Esophagus squamous epithelium (tissue), 5 donors: Measurements from ENCODE around the gene POC1B. TPM values are rescaled to one million over a fixed set of nuclear protein-coding genes. Genes with fewer than 3 reads are reported as not detected.

Experiments used
- DNase-seq: peaks from one replicate; lab custom pipeline; 2025; lab: John Stamatoyannopoulos, UW
- H3K27ac ChIP-seq, 4 donors: fragments of 200-600 bp; sonication (generic); one replicate each; pipeline ENCODE4 v1.5.1; 2016 to 2019; ENCODE audit warnings: mild to moderate bottlenecking in 1 of 4
- H3K27me3 ChIP-seq, 4 donors: fragments of 200-600 bp; sonication (generic); 1 replicate in 3 of 4; 2 replicates in 1 of 4; pipeline versions ENCODE4 v1.5.1 to v1.6.0; 2017 to 2021; ENCODE audit warnings: antibody characterized with exemption in 1 of 4
- H3K36me3 ChIP-seq, 3 donors: fragments of 200-600 bp; sonication (generic); one replicate each; pipeline ENCODE4 v1.5.1; 2016 to 2019
- H3K4me1 ChIP-seq, 3 donors: fragments of 200-600 bp; sonication (generic); one replicate each; pipeline ENCODE4 v1.5.1; 2017 to 2019
- H3K4me3 ChIP-seq, 4 donors: fragments of 200-600 bp; sonication (generic); 1 replicate in 3 of 4; 2 replicates in 1 of 4; pipeline ENCODE4 v1.5.1; 2016 to 2019; ENCODE audit warnings: mild to moderate bottlenecking in 2 of 4, moderate library complexity in 1 of 4
- H3K9me3 ChIP-seq, 3 donors: fragments of 200-600 bp; sonication (generic); one replicate each; pipeline ENCODE4 v1.5.1; 2016 to 2019
- CTCF ChIP-seq, 6 experiments: fragments of 450-650 bp in 4 of 6; fragments of 200-600 bp in 2 of 6; sonication (generic) in 2 of 6; IDR thresholded peaks; one replicate each; pipeline ENCODE4 v1.5.1; 2016 to 2019; ENCODE audit warnings: antibody characterized with exemption in 6 of 6, mild to moderate bottlenecking in 4 of 6, moderate library complexity in 4 of 6
- POLR2A ChIP-seq, 4 donors: fragments of 450-650 bp; IDR thresholded peaks; one replicate each; pipeline ENCODE4 v1.6.1; 2017; ENCODE audit warnings: antibody characterized with exemption in 4 of 4, mild to moderate bottlenecking in 4 of 4, moderate library complexity in 3 of 4
- WGBS, 2 donors: methylation state at CpG; one replicate each; pipeline ENCODE4 v1.1.5; 2018; 5-methylcytosine and 5-hydroxymethylcytosine counted together
- intact Hi-C: fragments of 100-400 bp; cut with DNase I; formaldehyde crosslinking; loops from one replicate; pipeline ENCODE4 v1.15.0; 2022
- total RNA-seq, 4 donors: library from RNA; depleted of rRNA; stranded (reverse); fragments of >200 nt; gene quantifications; one replicate each; pipeline ENCODE4 v1.1.0, GENCODE V29; 2016
- donor health status: DM: yes; HTN: yes; CAD: no.

The POC1B gene
- total RNA-seq, 4 donors from 2014 or later = 12.9 to 21.4 (median 15.3) TPM

DNA sequence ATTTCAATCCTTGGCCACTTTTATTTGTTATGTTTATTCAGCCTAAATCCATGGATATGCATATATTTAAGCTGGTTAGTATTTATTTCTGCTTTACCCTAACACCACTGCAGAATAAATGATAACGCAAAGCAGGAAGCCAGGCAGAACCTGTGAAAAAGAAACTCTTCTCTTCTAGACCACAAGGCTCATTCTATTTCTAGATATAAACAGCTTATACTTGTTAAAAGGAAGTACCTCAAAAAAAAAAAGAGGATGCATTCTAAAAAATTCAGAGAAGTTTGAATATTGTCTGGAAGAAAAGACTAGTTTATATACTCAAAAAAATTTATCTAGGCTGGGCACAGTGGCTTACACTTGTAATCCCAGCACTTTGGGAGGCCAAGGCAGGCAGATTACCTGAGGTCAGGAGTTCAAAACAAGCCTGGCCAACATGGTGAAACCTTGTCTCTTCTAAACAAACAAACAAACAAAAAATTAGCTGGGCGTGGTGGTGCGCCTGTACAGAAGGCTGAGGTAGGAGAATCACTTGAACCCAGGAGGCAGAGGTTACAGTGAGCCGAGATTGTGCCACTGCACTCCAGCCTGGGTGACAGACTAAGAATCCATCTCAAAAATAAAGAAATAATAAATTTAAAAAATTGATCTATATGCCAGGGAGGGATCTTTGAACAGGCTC is 57.1 kb downstream of the POC1B start:
- Histone ChIP-seq H3K4me3 (no peak overlapping the region), H3K9me3 (no peaks in the 10 kb centered on the region), H3K36me3 (peaks cover 0 to 5% (median 0%) of the 10 kb centered on the region in 3 donors), H3K27me3 (no peaks in the 10 kb centered on the region), H3K27ac (peak overlapping the region in 2 of 4 donors; percentile 6 to 15), H3K4me1 (peaks cover 0 to 8% (median 0%) of the 10 kb centered on the region in 3 donors)
- intact Hi-C loops = loop anchor here (10.0 kb wide), 1 partner anchor 454 kb away; no protein-coding TSS in a partner anchor
- DNase-seq = no peak
- 64 to 72% methylated on average over 4 of the region's 4 CpGs for WGBS, 2 donors
- TF ChIP-seq POLR2A (IDR thresholded peaks at IDR 0.05) (no peak), CTCF (IDR thresholded peaks at IDR 0.05) (no peak)

DNA sequence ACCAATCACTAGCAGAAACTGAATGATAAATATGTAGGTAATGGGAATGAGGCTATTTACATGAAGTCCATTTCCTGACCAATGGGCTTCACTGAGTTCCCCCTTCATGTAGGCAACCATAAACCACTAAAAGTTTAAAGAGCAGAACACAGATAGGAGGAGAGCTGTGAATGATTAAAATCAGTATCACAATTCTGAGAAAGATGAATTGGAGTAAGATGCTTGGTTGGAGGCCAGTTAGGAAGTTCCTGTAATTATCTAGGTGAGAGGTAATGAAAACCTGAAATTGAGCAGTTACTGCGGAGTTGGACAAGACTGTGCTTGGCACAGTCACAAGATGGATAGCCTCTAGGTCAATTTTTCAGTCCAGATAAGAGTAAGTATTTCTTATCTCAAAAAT is 57.8 kb downstream of the POC1B start:
- no peak for DNase-seq
- TF ChIP-seq POLR2A (IDR thresholded peaks at IDR 0.05) (no peak), CTCF (IDR thresholded peaks at IDR 0.05) (no peak)
- Histone ChIP-seq H3K9me3 (no peaks in the 10 kb centered on the region), H3K36me3 (peaks cover 0 to 5% (median 0%) of the 10 kb centered on the region in 3 donors), H3K27ac (no peak overlapping the region), H3K27me3 (no peaks in the 10 kb centered on the region), H3K4me1 (peaks cover 0 to 4% (median 0%) of the 10 kb centered on the region in 3 donors), H3K4me3 (no peak overlapping the region)
- 63 to 86% methylated on average over 1 of the region's 1 CpG for WGBS, 2 donors
- intact Hi-C loops = loop anchor here (10.0 kb wide), 1 partner anchor 453 kb away; no protein-coding TSS in a partner anchor

DNA sequence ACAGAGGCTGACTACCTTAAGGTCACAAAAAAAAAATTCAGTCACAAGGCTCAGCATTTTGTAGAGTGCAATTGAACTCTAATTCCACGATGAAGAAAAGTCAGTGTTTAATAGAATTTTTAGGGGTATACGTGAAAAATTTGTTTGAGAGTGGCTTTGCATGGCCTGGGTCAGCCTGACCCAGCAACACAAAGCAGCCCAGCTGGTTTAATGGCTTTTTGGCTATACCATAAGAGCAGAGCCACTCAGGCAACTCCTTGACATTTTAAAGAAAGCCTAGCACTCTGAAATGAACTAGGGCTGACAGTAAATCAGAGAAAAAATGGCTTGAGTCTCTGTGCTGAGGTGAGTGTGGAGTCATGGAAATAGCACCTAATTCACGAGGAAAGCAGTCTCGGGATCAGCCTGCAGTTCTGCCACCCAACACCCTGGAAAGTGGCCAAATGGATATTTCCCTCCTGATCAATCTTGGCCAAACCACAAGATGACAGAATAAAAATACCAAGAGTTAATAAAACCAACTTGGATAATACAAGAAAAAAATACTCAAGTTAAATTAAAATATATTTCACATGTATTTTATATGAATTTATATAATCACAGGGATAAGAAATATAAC is 60.8 kb downstream of the POC1B start:
- TF ChIP-seq POLR2A (IDR thresholded peaks at IDR 0.05) (no peak), CTCF (IDR thresholded peaks at IDR 0.05) (no peak)
- H3K9me3 ChIP-seq = no peaks in the 10 kb centered on the region
- no peak overlapping the region for H3K4me3 ChIP-seq
- peaks cover 0 to 5% (median 0%) of the 10 kb centered on the region in 3 donors for H3K36me3 ChIP-seq
- no peak overlapping the region for H3K27ac ChIP-seq
- no peak for DNase-seq
- no peaks in the 10 kb centered on the region for H3K27me3 ChIP-seq
- peaks cover 3 to 12% (median 3%) of the 10 kb centered on the region in 3 donors for H3K4me1 ChIP-seq
- intact Hi-C loops = loop anchor here (5.0 to 10.0 kb wide), 2 partner anchors 408 to 450 kb away; no protein-coding TSS in a partner anchor
- WGBS, 2 donors = 64 to 70% methylated on average over 4 of the region's 4 CpGs

DNA sequence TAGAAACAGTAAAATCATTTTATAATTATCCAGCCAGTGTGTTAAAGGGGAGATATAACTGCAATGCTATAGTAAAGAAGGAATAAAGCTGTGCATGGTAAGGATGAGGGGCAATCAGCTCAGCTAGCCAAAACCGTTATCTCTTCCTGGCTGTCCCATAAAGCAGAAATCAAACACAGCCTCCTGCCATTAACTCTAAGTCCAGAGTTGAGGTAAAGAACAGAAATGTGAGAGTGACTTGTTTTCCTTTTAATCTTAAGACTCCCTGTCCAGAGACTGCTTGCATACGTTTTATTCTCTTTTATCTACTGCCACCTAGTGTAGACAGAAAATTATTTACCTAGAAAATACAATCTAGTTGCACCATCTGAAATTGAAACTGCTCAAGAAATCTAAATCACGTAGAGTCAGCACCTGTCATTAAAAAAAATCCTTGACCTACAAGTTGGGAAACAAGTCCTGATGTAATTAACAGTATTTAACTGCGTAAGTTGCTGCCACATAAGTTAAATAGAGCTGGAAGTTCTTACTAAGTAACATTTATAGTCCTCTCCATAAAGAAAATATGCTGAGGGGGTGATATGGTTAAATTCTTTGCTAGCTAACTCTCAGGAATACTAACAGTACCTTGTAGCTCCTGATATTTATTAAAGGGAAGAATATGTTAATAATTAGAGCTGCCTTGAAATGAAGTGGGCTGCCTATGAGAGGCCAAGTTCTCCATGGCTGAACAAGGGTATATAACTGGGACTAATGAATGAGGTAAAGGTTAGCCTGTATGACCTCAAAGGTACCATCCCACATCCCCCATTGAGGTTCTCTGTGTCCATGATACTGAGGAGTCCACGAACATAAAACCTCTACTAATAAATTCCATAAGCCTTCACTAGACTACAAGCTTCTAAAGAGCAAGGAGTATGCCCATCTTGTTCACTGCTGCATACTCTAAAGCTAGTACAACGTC is 63.9 kb downstream of the POC1B start:
- peak overlapping the region in 2 of 4 donors; percentile 60 to 70 for H3K27ac ChIP-seq
- no peaks in the 10 kb centered on the region for H3K27me3 ChIP-seq
- WGBS, 2 donors = 16 to 24% methylated on average over 6 of the region's 6 CpGs
- intact Hi-C loops = loop anchor here (5.0 to 10.0 kb wide), 2 partner anchors 405 to 447 kb away; no protein-coding TSS in a partner anchor
- TF ChIP-seq POLR2A (IDR thresholded peaks at IDR 0.05) = no peak
- peak; percentile 16 to 79 (median 61) for TF ChIP-seq CTCF (IDR thresholded peaks at IDR 0.05)
- H3K36me3 ChIP-seq = peaks cover 0 to 5% (median 0%) of the 10 kb centered on the region in 3 donors
- H3K4me1 ChIP-seq = peaks cover 3 to 12% (median 3%) of the 10 kb centered on the region in 3 donors
- DNase-seq = no peak
- H3K9me3 ChIP-seq = no peaks in the 10 kb centered on the region
- H3K4me3 ChIP-seq = peak overlapping the region in 1 of 4 donors; percentile 39
